Trophoblast cell (in vitro differentiated cells and primary cell): Measurements from ENCODE around the gene BBIP1.

ENCODE experiments used
- DNase-seq, 2 donors: peaks; one replicate each; pipeline ENCODE4 v3.0.0-alpha.2; 2016
- H2AFZ ChIP-seq: 2 replicates; pipeline ENCODE4 v1.6.1; 2013; ENCODE audit warnings: low read length, moderate library complexity, mild to moderate bottlenecking; ENCODE audit not compliant: insufficient read depth, poor library complexity
- H2AK5ac ChIP-seq: 2 replicates; pipeline ENCODE4 v1.6.1; 2013; ENCODE audit warnings: mild to moderate bottlenecking, low read length
- H2BK120ac ChIP-seq: 2 replicates; pipeline ENCODE4 v1.6.1; 2013; ENCODE audit warnings: low read length, mild to moderate bottlenecking, moderate library complexity; ENCODE audit not compliant: insufficient read depth, poor library complexity
- H2BK12ac ChIP-seq: 2 replicates; pipeline ENCODE4 v1.6.1; 2013; ENCODE audit warnings: mild to moderate bottlenecking, low read length, moderate library complexity
- H2BK5ac ChIP-seq: 2 replicates; pipeline ENCODE4 v1.6.1; 2013; ENCODE audit warnings: low read length, low read depth, moderate library complexity, mild to moderate bottlenecking; ENCODE audit not compliant: poor library complexity
- H3K14ac ChIP-seq: 2 replicates; pipeline ENCODE4 v1.6.1; 2013; ENCODE audit warnings: mild to moderate bottlenecking, low read length
- H3K18ac ChIP-seq: 2 replicates; pipeline ENCODE4 v1.6.1; 2013; ENCODE audit warnings: mild to moderate bottlenecking, low read length
- H3K23ac ChIP-seq: 2 replicates; pipeline ENCODE4 v1.6.1; 2013; ENCODE audit warnings: low read length
- H3K27ac ChIP-seq: 2 replicates; pipeline ENCODE4 v1.5.1; 2013; ENCODE audit warnings: low read depth, mild to moderate bottlenecking, inconsistent platforms, low read length, moderate library complexity
- H3K27me3 ChIP-seq: 2 replicates; pipeline ENCODE4 v1.6.1; 2013; ENCODE audit warnings: inconsistent platforms, mild to moderate bottlenecking, low read length, moderate library complexity; ENCODE audit not compliant: insufficient read depth
- H3K36me3 ChIP-seq, 2 experiments: 1 replicate in 1 of 2; 2 replicates in 1 of 2; pipeline ENCODE4 v1.6.1; 2013; ENCODE audit warnings: low read length in 2 of 2, mild to moderate bottlenecking in 2 of 2, moderate library complexity in 1 of 2; ENCODE audit not compliant: insufficient read depth in 2 of 2, control insufficient read depth in 1 of 2
- H3K4ac ChIP-seq: 2 replicates; pipeline ENCODE4 v1.6.1; 2013; ENCODE audit warnings: low read depth, mild to moderate bottlenecking, low read length, moderate library complexity
- H3K4me1 ChIP-seq, 2 experiments: 1 replicate in 1 of 2; 2 replicates in 1 of 2; pipeline ENCODE4 v1.6.1; 2013; ENCODE audit warnings: low read length in 2 of 2, mild to moderate bottlenecking in 2 of 2, moderate library complexity in 1 of 2; ENCODE audit not compliant: insufficient read depth in 2 of 2, control insufficient read depth in 1 of 2
- H3K4me2 ChIP-seq: 2 replicates; pipeline ENCODE4 v1.6.1; 2013; ENCODE audit warnings: inconsistent platforms, mild to moderate bottlenecking, low read length, moderate library complexity
- H3K4me3 ChIP-seq: 2 replicates; pipeline ENCODE4 v1.5.1; 2013; ENCODE audit warnings: mild to moderate bottlenecking, low read depth, low read length, inconsistent platforms
- H3K79me1 ChIP-seq: one replicate; pipeline ENCODE4 v1.6.1; 2013; ENCODE audit warnings: low read length
- H3K79me2 ChIP-seq: 2 replicates; pipeline ENCODE4 v1.6.1; 2013; ENCODE audit warnings: low read length, mild to moderate bottlenecking; ENCODE audit not compliant: control insufficient read depth, insufficient read depth, poor library complexity
- H3K9ac ChIP-seq: 2 replicates; pipeline ENCODE4 v1.6.1; 2013; ENCODE audit warnings: mild to moderate bottlenecking, low read length
- H3K9me3 ChIP-seq: 2 replicates; pipeline ENCODE4 v1.6.1; 2013; ENCODE audit warnings: low read depth, mild to moderate bottlenecking, control low read depth, inconsistent platforms, low read length; ENCODE audit not compliant: insufficient read depth
- H4K12ac ChIP-seq: 2 replicates; pipeline ENCODE4 v1.6.1; 2013; ENCODE audit warnings: low read depth, mild to moderate bottlenecking, low read length, moderate library complexity
- H4K8ac ChIP-seq: 2 replicates; pipeline ENCODE4 v1.6.1; 2013; ENCODE audit warnings: low read depth, mild to moderate bottlenecking, low read length, moderate library complexity
- H4K91ac ChIP-seq: one replicate; pipeline ENCODE4 v1.6.1; 2013; ENCODE audit warnings: low read depth, mild to moderate bottlenecking, low read length, moderate library complexity
- WGBS: extraction: QIAGEN DNeasy Blood & Tissue Kit; methylation state at CpG from one replicate; pipeline ENCODE4 v1.1.7; 2013; ENCODE audit warnings: missing lambda C conversion rate; ENCODE audit not compliant: insufficient read length, insufficient coverage; ENCODE audit errors: extremely low coverage; 5-methylcytosine and 5-hydroxymethylcytosine counted together

BBIP1 gene

GRCh38 chr10:110898391-110898790 lies 20.6 kb downstream of the BBIP1 start:
- Histone ChIP-seq H4K12ac (no peak overlapping the region), H3K79me2 (no peaks in the 10 kb centered on the region), H3K4ac (no peak overlapping the region), H3K27me3 (no peaks in the 10 kb centered on the region), H3K18ac (no peak overlapping the region), H4K91ac (no peak overlapping the region), H2BK12ac (no peak overlapping the region), H3K27ac (no peak overlapping the region), H3K79me1 (no peaks in the 10 kb centered on the region), H3K14ac (no peak overlapping the region), H3K9me3 (no peaks in the 10 kb centered on the region), H2AK5ac (no peak overlapping the region), H2BK5ac (no peak overlapping the region), H3K4me3 (no peak overlapping the region), H2BK120ac (no peak overlapping the region), H3K9ac (no peak overlapping the region), H3K23ac (no peak overlapping the region), H2AFZ (no peak overlapping the region), H4K8ac (no peak overlapping the region), H3K36me3 (peaks cover 3 to 9% of the 10 kb centered on the region in 2 experiments), H3K4me2 (no peak overlapping the region), H3K4me1 (no peaks in the 10 kb centered on the region)
- DNase-seq: no peak

GRCh38 chr10:110897184-110897583 lies 21.8 kb downstream of the BBIP1 start:
- DNase-seq: no peak
- H4K8ac ChIP-seq: no peak overlapping the region
- no peak overlapping the region for H2BK5ac ChIP-seq
- no peaks in the 10 kb centered on the region for H3K27me3 ChIP-seq
- no peak overlapping the region for H2AFZ ChIP-seq
- peaks cover 3 to 9% of the 10 kb centered on the region in 2 experiments for H3K36me3 ChIP-seq
- no peak overlapping the region for H3K18ac ChIP-seq
- H3K4me1 ChIP-seq: no peaks in the 10 kb centered on the region
- no peak overlapping the region for H3K23ac ChIP-seq
- no peak overlapping the region for H3K4ac ChIP-seq
- no peak overlapping the region for H4K91ac ChIP-seq
- no peak overlapping the region for H3K9ac ChIP-seq
- no peak overlapping the region for H4K12ac ChIP-seq
- H3K14ac ChIP-seq: no peak overlapping the region
- H2AK5ac ChIP-seq: no peak overlapping the region
- no peaks in the 10 kb centered on the region for H3K79me2 ChIP-seq
- H3K27ac ChIP-seq: no peak overlapping the region
- WGBS: no CpG with 5 or more reads among the region's 1 CpG
- H2BK12ac ChIP-seq: no peak overlapping the region
- H3K4me2 ChIP-seq: no peak overlapping the region
- no peaks in the 10 kb centered on the region for H3K9me3 ChIP-seq
- no peak overlapping the region for H3K4me3 ChIP-seq
- no peak overlapping the region for H2BK120ac ChIP-seq
- no peaks in the 10 kb centered on the region for H3K79me1 ChIP-seq

DNA sequence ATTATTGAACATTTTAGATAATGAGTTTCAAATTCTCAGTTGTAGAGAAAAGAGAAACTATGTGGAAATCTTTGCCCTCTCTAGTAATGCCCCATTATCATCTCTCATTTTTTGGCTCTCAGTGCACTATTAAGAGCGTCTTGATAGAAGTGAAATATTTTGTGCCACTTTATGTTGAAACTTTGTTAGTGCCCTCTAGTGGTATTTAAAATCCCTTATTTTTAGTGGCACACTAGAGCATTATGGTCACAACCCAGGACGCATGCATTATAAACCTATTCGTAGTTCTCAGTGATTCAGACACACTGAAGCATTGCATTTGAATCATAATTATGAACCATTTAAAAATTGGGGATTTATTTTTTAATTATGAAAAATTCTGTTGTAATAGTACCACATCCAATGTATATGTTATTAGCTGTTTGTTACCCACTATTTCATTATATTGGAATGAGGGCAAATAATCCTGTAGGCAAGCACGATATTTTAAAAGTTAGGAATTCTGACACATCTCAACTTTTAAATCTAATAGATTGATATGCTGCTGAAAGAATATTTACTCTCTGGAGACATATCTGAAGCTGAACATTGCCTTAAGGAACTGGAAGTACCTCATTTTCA lies 25.3 kb downstream of the BBIP1 start:
- Histone ChIP-seq H3K9me3 (no peaks in the 10 kb centered on the region), H3K4me2 (no peak overlapping the region), H3K4me3 (no peak overlapping the region), H3K27me3 (no peaks in the 10 kb centered on the region), H3K14ac (no peak overlapping the region), H2BK12ac (no peak overlapping the region), H3K27ac (no peak overlapping the region), H3K4ac (no peak overlapping the region), H3K9ac (no peak overlapping the region), H4K8ac (no peak overlapping the region), H3K18ac (no peak overlapping the region), H2AFZ (no peak overlapping the region), H4K91ac (no peak overlapping the region), H3K79me2 (no peaks in the 10 kb centered on the region), H2AK5ac (no peak overlapping the region), H3K36me3 (peaks cover 0 to 7% of the 10 kb centered on the region in 2 experiments), H3K23ac (no peak overlapping the region), H4K12ac (no peak overlapping the region), H3K4me1 (no peaks in the 10 kb centered on the region), H2BK120ac (no peak overlapping the region), H3K79me1 (no peaks in the 10 kb centered on the region), H2BK5ac (no peak overlapping the region)
- no CpG with 5 or more reads among the region's 4 CpGs for WGBS
- DNase-seq: peak in 1 of 2 donors; percentile 78

DNA sequence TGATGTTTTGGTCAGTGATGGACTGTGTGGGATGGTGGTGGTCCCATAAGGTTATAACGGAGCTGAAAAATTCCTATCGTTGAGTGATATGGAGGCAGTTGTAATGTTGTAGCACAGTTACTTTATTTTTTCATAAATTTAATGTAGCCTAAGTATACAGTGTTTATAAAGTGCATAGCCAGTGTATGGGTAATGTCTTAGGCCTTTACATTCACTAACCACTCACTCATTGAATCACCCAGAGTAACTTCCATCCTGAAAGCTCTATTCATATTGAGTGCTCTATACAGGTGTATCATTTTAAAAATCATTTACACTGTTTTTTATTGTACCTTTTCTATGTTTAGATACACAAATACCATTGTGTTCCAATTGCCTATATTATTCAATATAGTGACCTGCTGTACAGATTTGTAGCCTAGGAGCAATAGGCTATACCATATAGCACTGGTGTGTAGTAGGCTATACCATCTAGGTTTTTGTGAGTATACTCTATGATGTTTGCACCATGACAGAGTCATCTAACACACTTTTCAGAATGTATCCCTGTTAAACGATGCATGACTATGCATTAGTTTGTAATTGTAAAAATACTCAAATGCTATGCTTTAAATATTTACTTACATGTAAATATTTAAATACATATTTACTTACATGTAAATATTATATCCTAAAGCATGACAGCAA lies 26.2 kb downstream of the BBIP1 start:
- Histone ChIP-seq H3K27me3 (no peaks in the 10 kb centered on the region), H3K9ac (no peak overlapping the region), H2BK5ac (no peak overlapping the region), H2BK120ac (no peak overlapping the region), H2AFZ (no peak overlapping the region), H3K27ac (no peak overlapping the region), H3K4me3 (no peak overlapping the region), H3K4me1 (no peaks in the 10 kb centered on the region), H3K18ac (no peak overlapping the region), H3K4me2 (no peak overlapping the region), H3K36me3 (peaks cover 0 to 7% of the 10 kb centered on the region in 2 experiments), H3K9me3 (no peaks in the 10 kb centered on the region), H3K4ac (no peak overlapping the region), H3K79me1 (no peaks in the 10 kb centered on the region), H3K79me2 (no peaks in the 10 kb centered on the region), H2AK5ac (no peak overlapping the region), H2BK12ac (no peak overlapping the region), H4K8ac (no peak overlapping the region), H4K12ac (no peak overlapping the region), H3K14ac (no peak overlapping the region), H4K91ac (no peak overlapping the region), H3K23ac (no peak overlapping the region)
- no peak for DNase-seq
- WGBS: no CpG with 5 or more reads among the region's 3 CpGs
